Measurements from ENCODE around the gene PMM2.

Gene PMM2

GRCh38 chr16:8880839-8881510, 83.3 kb downstream of the PMM2 start:
- Histone ChIP-seq H3K4me3 (ENCODE audit: low read depth, low read length) (no peak overlapping the region), H3K36me3 (replicated peaks) (no peaks in the 10 kb centered on the region), H3K27ac (no peak overlapping the region), H3K27me3 (replicated peaks) (no peaks in the 10 kb centered on the region)
- DNase-seq, result no peak
- in situ Hi-C loops (cut with HindIII; ENCODE audit: low pct_ligation_motif_present, low sequenced_read_pairs), result no loop called here
- TF ChIP-seq CTCF (IDR thresholded peaks at IDR 0.05; ENCODE audit: low read depth, low read length, missing control alignments), result no peak

- no peak within 1 kb of the TSS for H3K4me3 ChIP-seq (ENCODE audit: low read depth, low read length)
- no peak within 1 kb of the TSS for H3K27ac ChIP-seq
- no peak for DNase-seq
- H3K36me3 ChIP-seq (replicated peaks), result no peaks in the 10 kb centered on the region
- in situ Hi-C loops (cut with HindIII; ENCODE audit: low pct_ligation_motif_present, low sequenced_read_pairs), result no loop called here
- no peak for TF ChIP-seq CTCF (IDR thresholded peaks at IDR 0.05; ENCODE audit: low read depth, low read length, missing control alignments)
- H3K27me3 ChIP-seq (replicated peaks), result no peaks in the 10 kb centered on the region
Observed at GRCh38 chr16:8882041-8882617, 84.5 kb downstream of the PMM2 start, which contains the start of gene LITAFD. Gene LITAFD (plus strand): TSS chr16:8882351. CDS start chr16:8884356, 2,005 bp downstream.

- in situ Hi-C loops (cut with HindIII; ENCODE audit: low pct_ligation_motif_present, low sequenced_read_pairs), result no loop called here
- Histone ChIP-seq H3K36me3 (replicated peaks) (peaks cover 3% of the 10 kb centered on the region), H3K27me3 (replicated peaks) (no peaks in the 10 kb centered on the region), H3K4me3 (ENCODE audit: low read depth, low read length) (no peak overlapping the region), H3K27ac (no peak overlapping the region)
- no peak for DNase-seq
- TF ChIP-seq CTCF (IDR thresholded peaks at IDR 0.05; ENCODE audit: low read depth, low read length, missing control alignments), result no peak
Observed at GRCh38 chr16:8882725-8883377, 85.2 kb downstream of the PMM2 start.

- TF ChIP-seq CTCF (IDR thresholded peaks at IDR 0.05; ENCODE audit: low read depth, low read length, missing control alignments), result peak; percentile 30
- in situ Hi-C loops (cut with HindIII; ENCODE audit: low pct_ligation_motif_present, low sequenced_read_pairs), result no loop called here
- Histone ChIP-seq H3K36me3 (replicated peaks) (peaks cover 7% of the 10 kb centered on the region), H3K27ac (no peak overlapping the region), H3K4me3 (ENCODE audit: low read depth, low read length) (no peak overlapping the region), H3K27me3 (replicated peaks) (no peaks in the 10 kb centered on the region)
- DNase-seq, result no peak
Observed at GRCh38 chr16:8885674-8886592, 88.3 kb downstream of the PMM2 start.

- Histone ChIP-seq H3K27me3 (replicated peaks) (no peaks in the 10 kb centered on the region), H3K27ac (no peak overlapping the region), H3K4me3 (ENCODE audit: low read depth, low read length) (no peak overlapping the region), H3K36me3 (replicated peaks) (peaks cover 15% of the 10 kb centered on the region)
- no peak for DNase-seq
- no peak for TF ChIP-seq CTCF (IDR thresholded peaks at IDR 0.05; ENCODE audit: low read depth, low read length, missing control alignments)
- in situ Hi-C loops (cut with HindIII; ENCODE audit: low pct_ligation_motif_present, low sequenced_read_pairs), result no loop called here
Observed at GRCh38 chr16:8886593-8887430, 89.2 kb downstream of the PMM2 start.
